ENCODE results near the gene EXD1.

DNA sequence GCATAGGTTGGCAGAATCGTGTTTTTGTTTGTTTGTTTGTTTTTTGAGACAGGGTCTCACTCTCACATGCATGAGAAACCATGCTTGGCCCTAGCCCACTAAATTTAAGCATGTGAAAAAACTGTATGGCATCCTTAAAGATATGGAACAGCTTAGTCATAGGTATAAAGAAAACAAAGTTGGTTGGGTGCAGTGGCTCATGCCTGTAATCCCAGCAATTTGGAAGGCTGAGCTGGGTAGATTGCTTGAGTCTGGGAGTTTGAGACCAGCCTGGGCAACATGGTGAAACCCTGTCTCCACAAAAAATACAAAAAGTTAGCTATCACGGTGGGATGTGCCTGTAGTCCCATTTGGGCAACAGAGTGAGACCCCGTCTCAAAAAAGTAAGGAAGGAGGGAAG is 25.2 kb downstream of the EXD1 start:
- TF ChIP-seq, protein P1, sequence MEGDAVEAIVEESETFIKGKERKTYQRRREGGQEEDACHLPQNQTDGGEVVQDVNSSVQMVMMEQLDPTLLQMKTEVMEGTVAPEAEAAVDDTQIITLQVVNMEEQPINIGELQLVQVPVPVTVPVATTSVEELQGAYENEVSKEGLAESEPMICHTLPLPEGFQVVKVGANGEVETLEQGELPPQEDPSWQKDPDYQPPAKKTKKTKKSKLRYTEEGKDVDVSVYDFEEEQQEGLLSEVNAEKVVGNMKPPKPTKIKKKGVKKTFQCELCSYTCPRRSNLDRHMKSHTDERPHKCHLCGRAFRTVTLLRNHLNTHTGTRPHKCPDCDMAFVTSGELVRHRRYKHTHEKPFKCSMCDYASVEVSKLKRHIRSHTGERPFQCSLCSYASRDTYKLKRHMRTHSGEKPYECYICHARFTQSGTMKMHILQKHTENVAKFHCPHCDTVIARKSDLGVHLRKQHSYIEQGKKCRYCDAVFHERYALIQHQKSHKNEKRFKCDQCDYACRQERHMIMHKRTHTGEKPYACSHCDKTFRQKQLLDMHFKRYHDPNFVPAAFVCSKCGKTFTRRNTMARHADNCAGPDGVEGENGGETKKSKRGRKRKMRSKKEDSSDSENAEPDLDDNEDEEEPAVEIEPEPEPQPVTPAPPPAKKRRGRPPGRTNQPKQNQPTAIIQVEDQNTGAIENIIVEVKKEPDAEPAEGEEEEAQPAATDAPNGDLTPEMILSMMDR (optimal IDR thresholded peaks at IDR 0.05 in 1 of 3, IDR thresholded peaks at IDR 0.05 in 1 of 3, conservative IDR thresholded peaks at IDR 0.05 in 1 of 3; ENCODE audit: extremely low read depth in 1 of 3, insufficient read depth in 2 of 3, low read length in 3 of 3): no peak
- no peak for TF ChIP-seq EZH2 (IDR thresholded peaks at IDR 0.05; ENCODE audit: low read length)

All from keratinocyte (primary cell).